H1 (cell line): ENCODE data around the gene DMAC2. TPM values are rescaled to one million over a fixed set of nuclear protein-coding genes. Genes with fewer than 3 reads are reported as not detected.

ENCODE experiments used
- CTCF ChIA-PET: fragments of 300-600 bp; sonication (Branson Sonifier 250); formaldehyde crosslinking; loops from one replicate; lab custom pipeline; 2021; ENCODE audit not compliant: partially characterized antibody; lab: Charles Lee
- POLR2A ChIA-PET: fragments of 300-600 bp; sonication (Branson Sonifier 250); formaldehyde crosslinking; loops from one replicate; lab custom pipeline; 2021; ENCODE audit warnings: inconsistent platforms; ENCODE audit not compliant: partially characterized antibody; lab: Charles Lee
- DNase-seq, 2 experiments: peaks; one replicate each; pipeline versions ENCODE4 v3.0.0 to v3.0.0-alpha.2; 2010 to 2022; ENCODE audit warnings: low spot score in 2 of 2, low read depth in 1 of 2, mixed read lengths in 1 of 2
- FAIRE-seq: peaks from 2 replicates; lab custom pipeline; 2011; peaks lifted over from hg19 to GRCh38; lab: Jason Lieb, UNC
- H2AFZ ChIP-seq: 2 replicates; pipeline ENCODE4 v1.8.1; 2012; ENCODE audit warnings: low read length, inconsistent platforms
- H2AK5ac ChIP-seq: 2 replicates; pipeline ENCODE4 v1.6.1; 2013; ENCODE audit warnings: low read depth, low read length
- H2BK120ac ChIP-seq: replicated peaks from 2 replicates; pipeline ENCODE3; 2013; ENCODE audit warnings: low read depth, low read length, inconsistent platforms
- H2BK12ac ChIP-seq: 2 replicates; pipeline ENCODE4 v1.6.1; 2013; ENCODE audit warnings: low read depth, low read length
- H2BK15ac ChIP-seq: 2 replicates; pipeline ENCODE4 v1.6.1; 2013; ENCODE audit warnings: low read length
- H2BK20ac ChIP-seq: 2 replicates; pipeline ENCODE4 v1.6.1; 2013; ENCODE audit warnings: low read length
- H2BK5ac ChIP-seq: 2 replicates; pipeline ENCODE4 v1.6.1; 2013; ENCODE audit warnings: low read depth, low read length
- H3K14ac ChIP-seq: 2 replicates; pipeline ENCODE4 v1.6.1; 2013; ENCODE audit warnings: inconsistent platforms; ENCODE audit not compliant: insufficient read length
- H3K18ac ChIP-seq: 2 replicates; pipeline ENCODE4 v1.6.1; 2013; ENCODE audit warnings: low read length; ENCODE audit errors: extremely low read depth
- H3K23ac ChIP-seq: 2 replicates; pipeline ENCODE4 v1.6.1; 2013; ENCODE audit warnings: inconsistent platforms; ENCODE audit not compliant: insufficient read length
- H3K23me2 ChIP-seq: 2 replicates; pipeline ENCODE4 v1.6.1; 2013; ENCODE audit warnings: low read depth, low read length
- H3K27ac ChIP-seq: 2 replicates; pipeline ENCODE4 v1.6.1; 2011; ENCODE audit warnings: low read depth, low read length, inconsistent platforms
- H3K27me3 ChIP-seq, 4 experiments: replicated peaks in 1 of 4; 1 replicate in 1 of 4; 2 replicates in 3 of 4; pipeline versions ENCODE4 v1.6.1 to v1.8.1; 2011 to 2013; ENCODE audit warnings: low read length in 3 of 4, mild to moderate bottlenecking in 3 of 4, inconsistent platforms in 2 of 4, mixed read lengths in 2 of 4, moderate library complexity in 1 of 4; ENCODE audit not compliant: control insufficient read depth in 3 of 4, insufficient read depth in 3 of 4; ENCODE audit errors: extremely low read depth in 1 of 4
- H3K36me3 ChIP-seq, 4 experiments: 2 replicates each; pipeline versions ENCODE4 v1.6.1 to v1.8.1; 2011 to 2013; ENCODE audit warnings: mild to moderate bottlenecking in 4 of 4, low read length in 3 of 4, moderate library complexity in 2 of 4, control low read depth in 1 of 4, inconsistent platforms in 1 of 4; ENCODE audit not compliant: insufficient read depth in 4 of 4, control insufficient read depth in 2 of 4
- H3K4ac ChIP-seq: replicated peaks from 2 replicates; pipeline ENCODE3; 2013; ENCODE audit warnings: low read length, low read depth, mixed read lengths, inconsistent platforms; ENCODE audit not compliant: insufficient read length
- H3K4me1 ChIP-seq, 4 experiments: replicated peaks in 1 of 4; 1 replicate in 1 of 4; 2 replicates in 3 of 4; pipeline versions ENCODE4 v1.6.1 to v1.8.1; 2011 to 2013; ENCODE audit warnings: low read length in 3 of 4, inconsistent platforms in 2 of 4, mixed read lengths in 1 of 4; ENCODE audit not compliant: insufficient read depth in 4 of 4, control insufficient read depth in 3 of 4
- H3K4me2 ChIP-seq, 2 experiments: 2 replicates each; pipeline versions ENCODE4 v1.6.1 to v1.8.1; 2011 to 2013; ENCODE audit warnings: low read depth in 2 of 2, low read length in 2 of 2, control low read depth in 1 of 2, inconsistent platforms in 1 of 2, mild to moderate bottlenecking in 1 of 2; ENCODE audit not compliant: insufficient read depth in 1 of 2
- H3K4me3 ChIP-seq, 4 experiments: fragments of 200-600, 300-600 bp in 1 of 4; sonication (generic), shearing (Covaris generic), sonication (Bioruptor Twin) in 1 of 4; 2 replicates each; pipeline versions ENCODE4 v1.5.1 to v1.8.1; 2011 to 2016; ENCODE audit warnings: low read length in 4 of 4, low read depth in 3 of 4, control low read depth in 2 of 4, inconsistent platforms in 2 of 4, mild to moderate bottlenecking in 2 of 4, mixed read lengths in 1 of 4, moderate library complexity in 1 of 4; ENCODE audit not compliant: insufficient read depth in 2 of 4; ENCODE audit errors: extremely low read depth in 1 of 4
- H3K56ac ChIP-seq: replicated peaks from 2 replicates; pipeline ENCODE3; 2013; ENCODE audit warnings: low read depth, mild to moderate bottlenecking, mixed read lengths, low read length, inconsistent platforms; ENCODE audit not compliant: insufficient read length
- H3K79me1 ChIP-seq: 2 replicates; pipeline ENCODE4 v1.6.1; 2013; ENCODE audit warnings: low read depth, low read length, control low read depth
- H3K79me2 ChIP-seq, 2 experiments: 2 replicates each; pipeline versions ENCODE4 v1.6.1 to v1.8.1; 2012 to 2013; ENCODE audit warnings: low read length in 2 of 2, mild to moderate bottlenecking in 2 of 2, inconsistent platforms in 1 of 2; ENCODE audit not compliant: insufficient read depth in 2 of 2, control insufficient read depth in 1 of 2
- H3K9ac ChIP-seq, 4 experiments: replicated peaks in 1 of 4; 1 replicate in 1 of 4; 2 replicates in 3 of 4; pipeline versions ENCODE4 v1.6.1 to v1.8.1; 2011 to 2013; ENCODE audit warnings: low read depth in 3 of 4, low read length in 3 of 4, control low read depth in 2 of 4, mild to moderate bottlenecking in 2 of 4, moderate library complexity in 2 of 4, inconsistent platforms in 1 of 4; ENCODE audit errors: extremely low read depth in 1 of 4
- H3K9me3 ChIP-seq, 2 experiments: 2 replicates each; pipeline versions ENCODE4 v1.6.1 to v1.8.1; 2012 to 2013; ENCODE audit warnings: mild to moderate bottlenecking in 2 of 2, moderate library complexity in 2 of 2, control low read depth in 1 of 2, inconsistent platforms in 1 of 2, low read depth in 1 of 2, low read length in 1 of 2, mixed read lengths in 1 of 2; ENCODE audit not compliant: insufficient read depth in 2 of 2
- H4K20me1 ChIP-seq, 2 experiments: replicated peaks in 1 of 2; 2 replicates each; pipeline versions ENCODE3 to v1.8.1; 2011 to 2013; ENCODE audit warnings: inconsistent platforms in 2 of 2, low read length in 2 of 2, mild to moderate bottlenecking in 1 of 2; ENCODE audit not compliant: insufficient read depth in 2 of 2, control insufficient read depth in 1 of 2
- H4K5ac ChIP-seq: 2 replicates; pipeline ENCODE4 v1.6.1; 2013; ENCODE audit warnings: low read length, low read depth, mixed read lengths, inconsistent platforms; ENCODE audit not compliant: insufficient read length
- H4K8ac ChIP-seq: 2 replicates; pipeline ENCODE4 v1.8.0; 2013; ENCODE audit warnings: mild to moderate bottlenecking, moderate library complexity, low read length, inconsistent platforms; ENCODE audit not compliant: insufficient read depth; ENCODE audit errors: extremely low read depth
- H4K91ac ChIP-seq: replicated peaks from 2 replicates; pipeline ENCODE3; 2013; ENCODE audit warnings: low read length, mixed read lengths, inconsistent platforms; ENCODE audit not compliant: insufficient read length
- BACH1 ChIP-seq: IDR thresholded peaks from 2 replicates; pipeline ENCODE4 v1.6.1; 2012; ENCODE audit warnings: low read length, improper control_type of control experiment
- CBX8 ChIP-seq: fragments of 300-800, 300-1000 bp; sonication (generic); IDR thresholded peaks from 2 replicates; pipeline ENCODE4 v1.7.1; 2016; ENCODE audit warnings: low read depth, low read length, borderline replicate concordance
- CEBPB ChIP-seq: IDR thresholded peaks from 2 replicates; pipeline ENCODE4 v1.6.1; 2012; ENCODE audit warnings: low read depth, low read length
- POU5F1 ChIP-seq: IDR thresholded peaks from 2 replicates; pipeline ENCODE4 v1.6.1; 2011; ENCODE audit warnings: low read depth, mild to moderate bottlenecking, low read length, moderate library complexity
- ZNF274 ChIP-seq: IDR thresholded peaks from 2 replicates; pipeline ENCODE4 v1.7.0; 2012; ENCODE audit warnings: low read length, borderline replicate concordance; ENCODE audit errors: extremely low read depth
- WGBS, 2 experiments: shearing (Covaris generic) in 1 of 2; methylation state at CpG; one replicate each; pipeline versions ENCODE4 v1.1.6 to v1.1.7; 2013 to 2015; ENCODE audit warnings: low lambda C conversion rate in 2 of 2, mixed read lengths in 2 of 2, inconsistent platforms in 1 of 2, low coverage in 1 of 2, missing lambda C conversion rate in 1 of 2; ENCODE audit not compliant: insufficient replicate concordance in 2 of 2, insufficient coverage in 1 of 2, insufficient read length in 1 of 2; ENCODE audit errors: extremely low coverage in 1 of 2, missing lambda C conversion rate in 1 of 2; 5-methylcytosine and 5-hydroxymethylcytosine counted together
- polyA plus RNA-seq, 7 experiments: library from polyadenylated mRNA; depleted of rRNA in 3 of 7; stranded (reverse) in 5 of 7; unstranded in 2 of 7; fragments of >200 nt in 5 of 7; fragments of 200-250 nt in 2 of 7; gene quantifications; 1 replicate in 5 of 7; 2 replicates in 1 of 7; 4 replicates in 1 of 7; pipeline versions ENCODE4 v1.2.1 to v1.2.3, GENCODE V29; 2011 to 2013; ENCODE audit warnings: missing spikeins in 2 of 7, mixed read lengths in 2 of 7
- total RNA-seq: library from RNA; stranded (reverse); fragmentation: NEBNext Ultra II Directional; extraction: Animal tissue kit (Norgen Biotek cat#: 25700); gene quantifications from 2 replicates; pipeline ENCODE4 v1.2.1, GENCODE V29; 2021
- TF ChIP-seq, protein P1 (sequence below): IDR thresholded peaks from 2 replicates; pipeline ENCODE4 v1.6.1; 2012; ENCODE audit warnings: low read length, inconsistent platforms

DMAC2 gene
- total and polyA plus RNA-seq, 2 of the 8 experiments (the other 6 are each of a cell fraction or from before 2014, with no cell fraction given), result 86.8 to 170 TPM

DNA sequence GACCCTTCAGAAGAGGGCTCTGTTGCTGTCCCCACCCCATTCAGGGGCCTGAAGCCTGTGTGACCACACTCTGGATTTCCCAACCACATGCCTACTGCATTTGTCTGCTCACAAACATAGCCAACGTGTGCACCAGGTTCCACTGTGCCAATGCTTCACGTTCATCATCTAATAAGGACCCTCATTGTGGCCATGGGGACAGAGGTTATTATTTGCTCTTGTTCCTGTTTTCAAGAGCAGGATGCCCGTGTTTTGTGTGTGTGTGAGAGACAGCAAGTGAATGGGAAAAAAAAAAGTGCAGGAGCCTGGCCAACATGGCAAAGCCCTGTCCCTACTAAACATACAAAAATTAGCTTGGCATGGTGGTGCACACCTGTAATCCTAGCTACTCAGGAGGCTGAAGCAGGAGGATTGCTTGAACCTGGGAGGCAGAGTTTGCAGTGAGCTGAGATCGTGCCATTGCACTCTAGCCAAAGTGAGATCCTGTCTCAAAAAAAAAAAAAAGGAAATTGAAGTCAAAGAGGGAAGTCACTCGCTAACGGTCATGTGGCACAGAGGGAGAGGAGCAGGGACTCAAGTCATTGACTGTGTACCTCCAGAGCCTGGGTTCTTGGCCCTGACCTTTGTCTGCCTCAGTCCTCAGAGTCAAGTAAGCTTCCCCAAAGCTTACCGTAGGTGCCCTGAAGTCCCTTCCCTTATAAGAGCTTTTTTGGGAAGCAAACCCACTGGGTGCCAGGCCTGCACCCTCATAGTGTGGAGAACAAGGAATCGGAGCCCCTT, 19.4 kb downstream of the DMAC2 start:
- no peak overlapping the region for H4K8ac ChIP-seq
- no peak overlapping the region for H3K4ac ChIP-seq
- no peak overlapping the region for H4K5ac ChIP-seq
- H3K27ac ChIP-seq, result no peak overlapping the region
- H3K9me3 ChIP-seq, result no peaks in the 10 kb centered on the region
- no peak overlapping the region for H2BK20ac ChIP-seq
- no peaks in the 10 kb centered on the region for H3K4me1 ChIP-seq
- no peak overlapping the region for H2BK15ac ChIP-seq
- no peaks in the 10 kb centered on the region for H3K79me2 ChIP-seq
- H3K18ac ChIP-seq, result no peak overlapping the region
- no peak overlapping the region for H3K4me3 ChIP-seq
- POLR2A ChIA-PET, result interaction anchor here (0.6 to 2.8 kb wide), 5 partner anchors 11 to 712 kb away, joined by 3 to 9 read pairs (median 4); no protein-coding TSS in a partner anchor
- WGBS, 2 experiments, result 89% methylated on average over 8 of the region's 8 CpGs; no CpG with 5 or more reads in 1 of the 2 experiments
- no peak overlapping the region for H2BK120ac ChIP-seq
- H3K56ac ChIP-seq, result no peak overlapping the region
- no peak overlapping the region for H2BK12ac ChIP-seq
- H2AK5ac ChIP-seq, result no peak overlapping the region
- FAIRE-seq (no peak), DNase-seq (no peak)
- H3K14ac ChIP-seq, result no peak overlapping the region
- H2BK5ac ChIP-seq, result no peak overlapping the region
- no peak overlapping the region for H3K23ac ChIP-seq
- no peak overlapping the region for H3K4me2 ChIP-seq
- H3K36me3 ChIP-seq, result peaks cover under 1 to 14% (median 3%) of the 10 kb centered on the region in 4 experiments; a peak in 6 of 8 replicates
- H3K79me1 ChIP-seq, result no peaks in the 10 kb centered on the region
- CTCF ChIA-PET, result interaction anchor here (0.6 to 1.1 kb wide), 6 partner anchors 12 to 1026 kb away, joined by 3 to 10 read pairs (median 3); no protein-coding TSS in a partner anchor
- TF ChIP-seq, protein P1, sequence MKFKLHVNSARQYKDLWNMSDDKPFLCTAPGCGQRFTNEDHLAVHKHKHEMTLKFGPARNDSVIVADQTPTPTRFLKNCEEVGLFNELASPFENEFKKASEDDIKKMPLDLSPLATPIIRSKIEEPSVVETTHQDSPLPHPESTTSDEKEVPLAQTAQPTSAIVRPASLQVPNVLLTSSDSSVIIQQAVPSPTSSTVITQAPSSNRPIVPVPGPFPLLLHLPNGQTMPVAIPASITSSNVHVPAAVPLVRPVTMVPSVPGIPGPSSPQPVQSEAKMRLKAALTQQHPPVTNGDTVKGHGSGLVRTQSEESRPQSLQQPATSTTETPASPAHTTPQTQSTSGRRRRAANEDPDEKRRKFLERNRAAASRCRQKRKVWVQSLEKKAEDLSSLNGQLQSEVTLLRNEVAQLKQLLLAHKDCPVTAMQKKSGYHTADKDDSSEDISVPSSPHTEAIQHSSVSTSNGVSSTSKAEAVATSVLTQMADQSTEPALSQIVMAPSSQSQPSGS, result no peak
- TF ChIP-seq CEBPB (no peak), ZNF274 (no peak), CBX8 (no peak), POU5F1 (no peak), BACH1 (no peak)
- H3K23me2 ChIP-seq, result no peaks in the 10 kb centered on the region
- H3K27me3 ChIP-seq, result no peaks in the 10 kb centered on the region
- H4K91ac ChIP-seq, result no peak overlapping the region
- no peak overlapping the region for H2AFZ ChIP-seq
- no peak overlapping the region; a peak in 2 of 7 replicates for H3K9ac ChIP-seq
- H4K20me1 ChIP-seq, result no peaks in the 10 kb centered on the region
